K562 (cell line): Measurements from ENCODE around the gene SERGEF. TPM values are rescaled to one million over a fixed set of nuclear protein-coding genes. Genes with fewer than 3 reads are reported as not detected.

Source experiments
- IFI16 ChIP-seq: fragments of 250-450 bp; sonication (Bioruptor Pico); IDR thresholded peaks from 2 replicates; pipeline ENCODE4 v2.1.2; 2022; ENCODE audit warnings: mild to moderate bottlenecking, inconsistent platforms
- MAX ChIP-seq: sonication (generic); formaldehyde crosslinking; IDR thresholded peaks from 2 replicates; pipeline ENCODE4 v1.9.0; 2022; ENCODE audit warnings: mild to moderate bottlenecking, missing genetic modification reagents
- MEIS2 ChIP-seq: fragments of 450-650 bp; IDR thresholded peaks from 2 replicates; pipeline ENCODE4 v1.6.1; 2014; ENCODE audit warnings: mild to moderate bottlenecking; ENCODE audit not compliant: partially characterized antibody
- MYC ChIP-seq, 2 experiments: fragments of 250-450 bp in 1 of 2; sonication (Bioruptor Pico) in 1 of 2; IDR thresholded peaks; 2 replicates each; pipeline versions ENCODE4 v1.5.1 to v1.6.1; 2012 to 2021; ENCODE audit warnings: low read depth in 2 of 2, borderline replicate concordance in 1 of 2, improper control_type of control experiment in 1 of 2, low read length in 1 of 2, mild to moderate bottlenecking in 1 of 2, moderate library complexity in 1 of 2
- NCOA6 ChIP-seq: fragments of 450-650 bp; IDR thresholded peaks from 2 replicates; pipeline ENCODE4 v1.6.1; 2017; ENCODE audit warnings: mild to moderate bottlenecking
- POLR2A ChIP-seq: fragments of 450-650 bp; conservative IDR thresholded peaks from 2 replicates; pipeline ENCODE4 v1.6.1; 2016
- SETDB1 ChIP-seq: IDR thresholded peaks from one replicate; pipeline ENCODE4 v1.6.1; 2012; ENCODE audit warnings: low read length, control low read depth, inconsistent platforms
- SIN3A ChIP-seq, 2 experiments: fragments of 150-350 bp in 1 of 2; IDR thresholded peaks; 2 replicates each; pipeline ENCODE4 v1.6.1; 2011 to 2016; ENCODE audit warnings: borderline replicate concordance in 2 of 2, low read depth in 2 of 2, low read length in 2 of 2, mild to moderate bottlenecking in 2 of 2, moderate library complexity in 2 of 2; ENCODE audit not compliant: control insufficient read depth in 1 of 2
- STAT5B ChIP-seq: fragments of 250-450 bp; sonication (Bioruptor Pico); IDR thresholded peaks from 2 replicates; pipeline ENCODE4 v1.8.0; 2021; ENCODE audit warnings: mild to moderate bottlenecking, inconsistent platforms
- THAP12 ChIP-seq: fragments of 250-450 bp; sonication (Bioruptor Pico); IDR thresholded peaks from 2 replicates; pipeline ENCODE4 v1.9.0; 2021; ENCODE audit warnings: mild to moderate bottlenecking, inconsistent platforms
- UBTF ChIP-seq, 2 experiments: IDR thresholded peaks; 2 replicates each; pipeline ENCODE4 v1.6.1; 2012; ENCODE audit warnings: improper control_type of control experiment in 2 of 2, low read depth in 2 of 2, low read length in 2 of 2, borderline replicate concordance in 1 of 2
- ZBED1 ChIP-seq: IDR thresholded peaks from 2 replicates; pipeline ENCODE4 v1.6.1; 2014
- ZNF518B ChIP-seq: fragments of 250-450 bp; sonication (Bioruptor Pico); IDR thresholded peaks from 2 replicates; pipeline ENCODE4 v1.5.0; 2021; ENCODE audit warnings: mild to moderate bottlenecking, moderate library complexity
- ZNF740 ChIP-seq, 3 experiments: fragments of 200-800 bp in 1 of 3; sonication (Bioruptor generic) in 1 of 3; sonication (generic) in 1 of 3; formaldehyde crosslinking in 1 of 3; IDR thresholded peaks; 2 replicates each; pipeline versions ENCODE4 v1.6.1 to v1.8.0; 2016 to 2022; ENCODE audit warnings: mild to moderate bottlenecking in 2 of 3, missing compliant biosample characterization in 2 of 3, missing genetic modification characterization in 2 of 3, missing genetic modification reagents in 1 of 3
- ZSCAN29 ChIP-seq: fragments of 450-650 bp; IDR thresholded peaks from 2 replicates; pipeline ENCODE4 v1.6.1; 2017
- polyA plus RNA-seq, 8 experiments: library from polyadenylated mRNA; depleted of rRNA in 4 of 8; stranded (reverse) in 5 of 8; unstranded in 3 of 8; fragments of >200 nt; fragmentation: Nextera tagmentation in 2 of 8; fragmentation: Illumina TruSeq in 1 of 8; extraction: Ambion mirVana in 2 of 8; extraction: Trizol in 1 of 8; gene quantifications; 2 replicates each; pipeline versions ENCODE4 v1.2.1 to v1.2.3, GENCODE V29; 2011 to 2014; ENCODE audit warnings: inconsistent platforms in 1 of 8, missing spikeins in 1 of 8
- total RNA-seq, 7 experiments: library from RNA; depleted of rRNA in 6 of 7; stranded (reverse); fragments of >200 nt in 6 of 7; fragmentation: Illumina TruSeq in 2 of 7; extraction: Trizol in 2 of 7; gene quantifications; 2 replicates each; pipeline versions ENCODE4 v1.2.1 to v1.2.3, GENCODE V29; 2011 to 2021; ENCODE audit warnings: low replicate concordance in 1 of 7

Gene SERGEF
- total and polyA plus RNA-seq, 9 of the 15 experiments (the other 6 are each of a cell fraction or from before 2014, with no cell fraction given), result 10.2 to 28.0 (median 19.9) TPM

- TF ChIP-seq UBTF (IDR thresholded peaks at IDR 0.05; ENCODE audit: borderline replicate concordance in 1 of 2, low read depth in 2 of 2, low read length in 2 of 2) (0 out of 4 replicates have a peak, but pooled peaks of 1 of the 2 experiments have one; percentile 37), IFI16 (no peak), NCOA6 (no peak), ZBED1 (no peak), ZSCAN29 (no peak), SETDB1 (no peak), MYC (IDR thresholded peaks at IDR 0.05; ENCODE audit: low read depth, low read length) (peak; percentile 43; the same call in 1 of the 2 replicates), MYC (CRISPR knock-in tag; IDR thresholded peaks at IDR 0.05; ENCODE audit: borderline replicate concordance, low read depth) (no peak), SIN3A (IDR thresholded peaks at IDR 0.05; ENCODE audit: borderline replicate concordance in 2 of 2, control insufficient read depth in 1 of 2, low read depth in 2 of 2, low read length in 2 of 2) (0 out of 4 replicates have a peak, but pooled peaks of 1 of the 2 experiments have one; percentile 31), POLR2A (peak; percentile 19; the same call in 1 of the 2 replicates), ZNF518B (CRISPR knock-in tag) (no peak), ZNF740 (CRISPR knock-in tag; IDR thresholded peaks at IDR 0.05) (peak; percentile 71; the same call in 1 of the 2 replicates), ZNF740 (tag; IDR thresholded peaks at IDR 0.05) (no peak), THAP12 (CRISPR knock-in tag) (no peak), MEIS2 (peak; percentile 20), STAT5B (CRISPR knock-in tag) (no peak), MAX (CRISPR knock-in tag) (peak; percentile 46)
Observed at GRCh38 chr11:18012122-18012905, 533 bp downstream of the SERGEF start (continued).
